ENCODE measurements around the gene BZW1.
"Not testable (repeated sequence)": the region's sequence is repeated elsewhere in the genome, so short reads cannot be mapped to it uniquely, and the experiment has no call there.

BZW1 gene

GRCh38 chr2:200790185-200790584 lies 21.5 kb upstream of the BZW1 start:
- no peak for DNase-seq (ENCODE audit: low read depth, low spot score)
- Histone ChIP-seq H3K36me3 (ENCODE audit: control insufficient read depth, insufficient read depth, low read length) (no peaks in the 10 kb centered on the region), H3K27ac (ENCODE audit: low read length) (no peak overlapping the region), H3K4me3 (ENCODE audit: low read length) (no peak overlapping the region), H3K9me3 (ENCODE audit: control insufficient read depth, insufficient read depth, low read length) (no peaks in the 10 kb centered on the region), H3K27me3 (ENCODE audit: control insufficient read depth, insufficient read depth, low read length) (no peaks in the 10 kb centered on the region), H3K4me1 (ENCODE audit: control insufficient read depth, insufficient read depth, low read length) (peaks cover 5% of the 10 kb centered on the region; the same call in 1 of the 2 replicates)
- WGBS (ENCODE audit: insufficient coverage, insufficient read length) = no CpG with 5 or more reads among the region's 1 CpG

DNA sequence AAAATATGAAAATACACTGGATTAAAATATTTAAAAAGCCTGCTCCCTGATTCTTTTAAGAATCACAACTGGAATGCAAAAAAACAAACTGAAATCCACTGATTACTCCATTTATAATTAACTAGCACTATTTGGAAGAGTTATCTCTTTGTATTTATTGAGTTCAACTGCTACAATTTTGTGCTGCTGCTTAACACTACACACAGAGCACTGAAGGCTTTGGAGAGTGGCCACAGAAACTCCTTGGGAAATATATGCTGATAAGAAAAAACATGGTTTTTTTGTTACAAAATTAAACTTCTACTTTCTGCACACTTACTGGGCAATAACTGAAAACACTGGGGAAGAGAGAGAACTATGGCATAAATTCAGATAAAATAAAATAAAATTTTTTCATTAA lies 19.8 kb upstream of the BZW1 start:
- peaks cover 5% of the 10 kb centered on the region; the same call in 1 of the 2 replicates for H3K4me1 ChIP-seq (ENCODE audit: control insufficient read depth, insufficient read depth, low read length)

DNA sequence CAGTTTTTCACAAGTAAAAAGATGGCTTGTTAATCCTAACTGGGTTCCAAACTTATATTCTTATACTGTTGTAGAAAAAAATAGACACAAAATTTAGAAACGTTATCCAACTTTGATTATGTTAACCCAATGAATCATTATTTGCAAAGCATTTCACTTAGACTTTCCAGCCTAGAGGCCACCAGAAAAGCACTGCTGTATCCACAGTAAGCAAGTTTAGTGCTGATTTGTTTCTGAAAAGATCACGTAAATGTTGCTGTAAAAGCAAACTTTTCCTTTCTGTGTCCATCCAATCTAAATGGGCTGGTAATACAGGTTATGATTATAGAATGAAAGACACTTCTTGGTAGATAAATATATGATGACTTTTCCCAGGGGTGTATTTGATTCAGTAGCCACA lies 17.6 kb upstream of the BZW1 start:
- Histone ChIP-seq H3K36me3 (ENCODE audit: control insufficient read depth, insufficient read depth, low read length) (no peaks in the 10 kb centered on the region), H3K27ac (ENCODE audit: low read length) (no peak overlapping the region), H3K27me3 (ENCODE audit: control insufficient read depth, insufficient read depth, low read length) (no peaks in the 10 kb centered on the region), H3K9me3 (ENCODE audit: control insufficient read depth, insufficient read depth, low read length) (no peaks in the 10 kb centered on the region), H3K4me3 (ENCODE audit: low read length) (no peak overlapping the region), H3K4me1 (ENCODE audit: control insufficient read depth, insufficient read depth, low read length) (peaks cover 5% of the 10 kb centered on the region; the same call in 1 of the 2 replicates)
- no peak for DNase-seq (ENCODE audit: low read depth, low spot score)
- WGBS (ENCODE audit: insufficient coverage, insufficient read length) = no CpG with 5 or more reads among the region's 2 CpGs

More for the DNA sequence above, 19.8 kb upstream of the BZW1 start:
- Histone ChIP-seq H3K4me3 (ENCODE audit: low read length) (no peak overlapping the region), H3K9me3 (ENCODE audit: control insufficient read depth, insufficient read depth, low read length) (no peaks in the 10 kb centered on the region), H3K27me3 (ENCODE audit: control insufficient read depth, insufficient read depth, low read length) (no peaks in the 10 kb centered on the region), H3K27ac (ENCODE audit: low read length) (no peak overlapping the region), H3K36me3 (ENCODE audit: control insufficient read depth, insufficient read depth, low read length) (no peaks in the 10 kb centered on the region)
- no peak for DNase-seq (ENCODE audit: low read depth, low spot score)

DNA sequence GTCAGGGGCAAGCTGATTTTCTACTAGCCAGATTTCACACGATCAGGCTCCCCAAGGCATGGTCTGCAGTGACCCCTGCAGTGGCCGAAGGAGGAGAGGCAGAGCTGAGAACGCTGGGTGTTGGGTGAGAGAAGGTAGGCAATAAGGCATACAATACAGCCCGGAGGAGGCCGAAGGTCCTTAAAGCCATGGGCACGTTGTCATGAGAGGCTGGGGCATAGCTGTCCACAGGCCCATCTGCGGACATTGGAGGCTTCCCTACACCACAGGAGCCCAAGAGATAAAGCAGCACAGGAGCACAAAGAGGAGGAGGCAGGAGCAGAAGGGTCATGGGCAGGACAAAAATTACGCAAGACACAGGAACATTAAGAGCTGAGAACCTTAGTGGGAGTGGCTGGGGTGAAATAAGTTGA lies 16.7 kb upstream of the BZW1 start:
- WGBS (ENCODE audit: insufficient coverage, insufficient read length) = no CpG with 5 or more reads among the region's 8 CpGs
- no peak for DNase-seq (ENCODE audit: low read depth, low spot score)
- Histone ChIP-seq H3K9me3 (ENCODE audit: control insufficient read depth, insufficient read depth, low read length) (no peaks in the 10 kb centered on the region), H3K27ac (ENCODE audit: low read length) (no peak overlapping the region), H3K4me1 (ENCODE audit: control insufficient read depth, insufficient read depth, low read length) (peaks cover 3% of the 10 kb centered on the region; the same call in 1 of the 2 replicates), H3K4me3 (ENCODE audit: low read length) (no peak overlapping the region), H3K36me3 (ENCODE audit: control insufficient read depth, insufficient read depth, low read length) (no peaks in the 10 kb centered on the region), H3K27me3 (ENCODE audit: control insufficient read depth, insufficient read depth, low read length) (no peaks in the 10 kb centered on the region)

GRCh38 chr2:200796561-200796960 lies 15.1 kb upstream of the BZW1 start:
- Histone ChIP-seq H3K36me3 (ENCODE audit: control insufficient read depth, insufficient read depth, low read length) (no peaks in the 10 kb centered on the region), H3K27ac (ENCODE audit: low read length) (no peak overlapping the region), H3K4me1 (ENCODE audit: control insufficient read depth, insufficient read depth, low read length) (no peaks in the 10 kb centered on the region), H3K9me3 (ENCODE audit: control insufficient read depth, insufficient read depth, low read length) (no peaks in the 10 kb centered on the region), H3K27me3 (ENCODE audit: control insufficient read depth, insufficient read depth, low read length) (no peaks in the 10 kb centered on the region), H3K4me3 (ENCODE audit: low read length) (no peak overlapping the region)
- DNase-seq (ENCODE audit: low read depth, low spot score) = no peak
- WGBS (ENCODE audit: insufficient coverage, insufficient read length) = no CpG with 5 or more reads among the region's 1 CpG

GRCh38 chr2:200797242-200797770 lies 14.4 kb upstream of the BZW1 start:
- Histone ChIP-seq H3K36me3 (ENCODE audit: control insufficient read depth, insufficient read depth, low read length) (no peaks in the 10 kb centered on the region), H3K27me3 (ENCODE audit: control insufficient read depth, insufficient read depth, low read length) (no peaks in the 10 kb centered on the region), H3K9me3 (ENCODE audit: control insufficient read depth, insufficient read depth, low read length) (no peaks in the 10 kb centered on the region), H3K4me1 (ENCODE audit: control insufficient read depth, insufficient read depth, low read length) (no peaks in the 10 kb centered on the region), H3K27ac (ENCODE audit: low read length) (no peak overlapping the region), H3K4me3 (ENCODE audit: low read length) (no peak overlapping the region)
- WGBS (ENCODE audit: insufficient coverage, insufficient read length) = no CpG with 5 or more reads among the region's 7 CpGs
- DNase-seq (ENCODE audit: low read depth, low spot score) = no peak

- no CpG with 5 or more reads among the region's 1 CpG for WGBS (ENCODE audit: insufficient coverage, insufficient read length)
- H3K27me3 ChIP-seq (ENCODE audit: control insufficient read depth, insufficient read depth, low read length) = no peaks in the 10 kb centered on the region
- H3K27ac ChIP-seq (ENCODE audit: low read length) = no peak overlapping the region
- H3K9me3 ChIP-seq (ENCODE audit: control insufficient read depth, insufficient read depth, low read length) = no peaks in the 10 kb centered on the region
- no peak overlapping the region for H3K4me3 ChIP-seq (ENCODE audit: low read length)
- H3K4me1 ChIP-seq (ENCODE audit: control insufficient read depth, insufficient read depth, low read length) = no peaks in the 10 kb centered on the region
- no peaks in the 10 kb centered on the region for H3K36me3 ChIP-seq (ENCODE audit: control insufficient read depth, insufficient read depth, low read length)
- DNase-seq (ENCODE audit: low read depth, low spot score) = no peak
Measured at GRCh38 chr2:200798514-200798913, 13.2 kb upstream of the BZW1 start.

DNA sequence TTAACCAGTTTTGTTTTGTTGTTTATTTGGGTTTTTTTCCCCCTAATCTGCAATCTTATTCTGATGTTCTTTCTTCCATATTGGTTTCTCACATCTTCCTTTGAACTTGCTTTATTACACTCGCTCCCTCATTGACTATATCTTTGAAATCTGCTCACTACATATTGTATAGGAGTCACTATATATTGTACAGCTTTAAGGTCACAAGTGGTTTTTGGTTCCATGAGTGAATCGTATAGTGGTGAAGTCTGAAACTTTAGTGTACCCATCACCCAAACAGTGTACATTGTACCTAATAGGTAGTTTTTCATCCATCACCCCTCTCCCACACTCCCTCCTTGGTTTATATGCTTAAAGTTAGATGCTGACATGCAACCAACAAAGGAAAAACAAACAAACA lies 11.3 kb upstream of the BZW1 start:
- no peak for DNase-seq (ENCODE audit: low read depth, low spot score)
- Histone ChIP-seq H3K4me1 (ENCODE audit: control insufficient read depth, insufficient read depth, low read length) (no peaks in the 10 kb centered on the region), H3K27ac (ENCODE audit: low read length) (no peak overlapping the region), H3K27me3 (ENCODE audit: control insufficient read depth, insufficient read depth, low read length) (no peaks in the 10 kb centered on the region), H3K4me3 (ENCODE audit: low read length) (no peak overlapping the region), H3K9me3 (ENCODE audit: control insufficient read depth, insufficient read depth, low read length) (no peaks in the 10 kb centered on the region), H3K36me3 (ENCODE audit: control insufficient read depth, insufficient read depth, low read length) (no peaks in the 10 kb centered on the region)
- no CpG with 5 or more reads among the region's 2 CpGs for WGBS (ENCODE audit: insufficient coverage, insufficient read length)

DNA sequence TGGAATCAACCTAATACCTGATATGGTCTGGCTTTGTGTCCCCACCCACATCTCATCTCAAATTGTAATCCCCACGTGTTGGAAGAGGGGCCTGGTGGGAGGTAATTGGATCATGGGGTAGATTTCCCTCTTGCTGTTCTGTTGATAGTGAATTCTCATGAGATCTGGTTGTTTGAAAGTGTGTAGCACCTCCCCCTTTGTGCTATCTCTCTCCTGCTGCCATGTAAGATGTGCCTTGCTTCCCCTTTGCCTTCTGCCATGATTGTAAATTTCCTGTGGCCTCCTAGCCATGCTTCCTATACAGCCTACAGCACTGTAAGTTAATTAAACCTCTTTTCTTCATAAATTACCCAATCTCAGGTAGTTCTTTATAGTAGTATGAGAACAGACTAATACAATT lies 10.3 kb upstream of the BZW1 start:
- not testable (repeated sequence) for H3K36me3 ChIP-seq (ENCODE audit: control insufficient read depth, insufficient read depth, low read length); H3K27ac ChIP-seq (ENCODE audit: low read length); H3K9me3 ChIP-seq (ENCODE audit: control insufficient read depth, insufficient read depth, low read length); H3K4me3 ChIP-seq (ENCODE audit: low read length); DNase-seq (ENCODE audit: low read depth, low spot score); H3K4me1 ChIP-seq (ENCODE audit: control insufficient read depth, insufficient read depth, low read length); H3K27me3 ChIP-seq (ENCODE audit: control insufficient read depth, insufficient read depth, low read length)
- no CpG with 5 or more reads among the region's 1 CpG for WGBS (ENCODE audit: insufficient coverage, insufficient read length)

- Histone ChIP-seq H3K9me3 (ENCODE audit: control insufficient read depth, insufficient read depth, low read length) (no peaks in the 10 kb centered on the region), H3K27ac (ENCODE audit: low read length) (no peak overlapping the region), H3K27me3 (ENCODE audit: control insufficient read depth, insufficient read depth, low read length) (no peaks in the 10 kb centered on the region), H3K36me3 (ENCODE audit: control insufficient read depth, insufficient read depth, low read length) (peaks cover 6% of the 10 kb centered on the region; the same call in 1 of the 2 replicates), H3K4me1 (ENCODE audit: control insufficient read depth, insufficient read depth, low read length) (peaks cover 2% of the 10 kb centered on the region; the same call in 1 of the 2 replicates), H3K4me3 (ENCODE audit: low read length) (no peak overlapping the region)
- DNase-seq (ENCODE audit: low read depth, low spot score) = no peak
- WGBS (ENCODE audit: insufficient coverage, insufficient read length) = no CpG with 5 or more reads among the region's 7 CpGs
Measured at GRCh38 chr2:200809506-200810251, 2.0 kb upstream of the BZW1 start.
